Stimulated activated CD4-positive, alpha-beta T cell treated with anti-CD3 and anti-CD28 coated beads, TNF-alpha, amount 100 ng/mL, for 1 hour (primary cell): ENCODE measurements around the gene MVB12A.

Source experiments
- DNase-seq, 3 donors: peaks; one replicate each; pipeline ENCODE4 v3.0.0-alpha.2; 2020; ENCODE audit warnings: low read depth in 3 of 3, low spot score in 1 of 3

Gene MVB12A

DNA sequence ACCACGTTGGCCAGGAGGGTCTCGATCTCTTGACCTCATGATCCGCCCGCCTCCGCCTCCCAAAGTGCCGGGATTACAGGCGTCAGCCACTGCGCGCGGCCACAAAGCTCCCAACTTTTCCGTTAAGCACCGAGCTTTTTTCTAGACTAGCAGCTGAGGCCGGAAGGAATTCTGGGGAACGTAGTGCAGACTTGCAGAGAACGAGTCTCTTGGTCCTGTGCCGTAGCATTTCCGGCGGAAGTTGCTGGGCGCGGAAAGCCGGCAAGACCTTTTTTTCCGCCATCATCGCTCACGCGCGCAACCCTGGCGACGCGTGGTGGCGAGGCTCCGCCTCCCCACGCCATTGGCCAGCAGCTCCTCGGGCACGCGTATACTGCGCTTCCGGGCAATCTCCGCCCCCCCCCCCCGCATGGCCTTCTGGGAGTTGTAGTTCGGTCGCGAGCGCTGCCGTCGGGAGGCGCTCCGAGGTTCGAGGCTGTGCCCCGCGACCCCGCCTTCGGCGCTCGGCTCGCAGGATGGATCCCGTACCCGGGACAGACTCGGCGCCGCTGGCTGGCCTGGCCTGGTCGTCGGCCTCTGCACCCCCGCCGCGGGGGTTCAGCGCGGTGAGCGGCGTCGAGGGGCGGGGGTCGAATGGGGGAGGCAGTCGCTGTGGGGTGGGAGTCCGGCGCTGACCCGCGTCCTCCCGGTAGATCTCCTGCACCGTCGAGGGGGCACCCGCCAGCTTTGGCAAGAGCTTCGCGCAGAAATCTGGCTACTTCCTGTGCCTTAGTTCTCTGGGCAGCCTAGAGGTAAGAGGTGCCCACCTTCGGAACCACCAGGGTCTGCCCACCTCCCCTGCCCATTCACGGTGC is at the start of gene MVB12A:
Gene MVB12A (plus strand): TSS at position 427 of the 854 bp plus-strand sequence. CDS start 89 bp downstream, at position 516.
- peak; percentile 86 to 92 (median 88) for DNase-seq

DNA sequence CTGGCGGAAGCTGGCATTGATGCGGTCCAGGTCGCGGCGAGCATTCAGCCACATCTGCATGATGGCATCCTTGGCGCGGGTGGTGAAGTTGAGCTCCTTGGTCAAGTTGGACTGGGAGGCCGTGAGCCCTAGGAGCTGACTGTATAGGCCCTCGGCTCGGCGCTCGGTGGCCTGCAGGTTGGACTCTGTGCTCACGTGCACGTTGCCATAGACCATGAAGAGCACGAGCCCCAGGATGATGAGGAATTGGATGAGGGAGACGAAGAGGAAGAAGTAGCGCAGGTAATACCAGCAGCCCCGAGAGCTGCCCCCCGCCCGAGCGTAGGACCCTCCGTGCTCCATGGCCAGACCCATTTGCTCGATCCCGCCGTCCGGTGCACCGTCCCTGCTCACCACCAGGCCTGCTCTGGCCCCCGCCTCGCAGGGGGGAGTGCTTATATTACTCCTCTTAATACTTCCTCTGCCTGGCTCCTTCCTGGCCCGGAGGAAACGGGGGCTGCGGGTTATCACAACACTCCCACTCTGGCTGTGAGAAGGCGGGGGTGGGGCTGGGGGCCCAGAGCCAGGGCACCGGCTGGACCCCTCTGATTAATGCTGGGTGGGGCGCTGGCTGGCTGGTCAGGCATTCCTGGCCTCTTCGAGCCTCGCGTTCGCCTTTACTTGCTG is 42.8 kb upstream of the MVB12A start, which contains the start of gene PLVAP:
Gene PLVAP (minus strand): TSS at position 408 of the 666 bp plus-strand sequence. CDS start 54 bp downstream, at position 354.
- DNase-seq: no peak

DNA sequence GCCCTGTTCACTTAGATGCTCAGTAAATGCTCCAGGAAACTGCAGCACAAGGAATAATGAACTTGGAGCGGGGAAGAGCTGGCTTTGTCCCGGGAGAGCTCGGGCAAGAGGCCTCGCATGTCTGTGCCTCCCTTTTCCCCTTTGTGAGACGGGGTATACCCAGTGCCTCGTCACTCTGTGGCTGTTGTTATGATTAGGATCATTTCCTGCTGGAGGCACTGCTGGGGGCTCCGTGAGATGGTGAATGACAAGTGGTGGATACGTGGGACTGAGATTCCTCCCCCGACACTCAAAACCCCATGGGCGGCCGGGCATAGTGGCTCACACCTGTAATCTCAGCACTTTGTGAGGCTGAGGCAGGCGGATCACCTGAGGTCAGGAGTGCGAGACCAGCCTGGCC is 41.6 kb upstream of the MVB12A start:
- DNase-seq: no peak

DNA sequence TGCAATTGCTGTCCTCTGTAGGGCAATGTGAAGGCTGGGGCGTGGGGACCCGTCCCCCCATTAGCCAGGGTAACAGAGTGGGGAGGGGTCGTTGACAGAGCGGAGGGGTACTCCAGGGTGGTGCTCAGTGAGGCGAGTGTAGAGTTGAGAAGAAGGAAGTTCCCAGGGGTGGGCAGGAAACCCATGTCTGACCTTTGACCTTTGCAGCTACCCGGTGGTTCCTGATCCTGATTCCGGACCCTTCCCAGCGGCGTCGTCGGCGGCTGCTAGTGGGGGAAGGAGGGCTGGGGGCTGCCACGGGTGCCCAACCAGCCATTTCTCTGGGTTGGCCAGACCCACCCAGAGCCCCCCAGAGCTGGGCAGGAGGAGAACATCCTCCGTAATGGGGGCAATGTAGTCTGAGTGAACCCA is 40.6 kb upstream of the MVB12A start:
- no peak for DNase-seq

DNA sequence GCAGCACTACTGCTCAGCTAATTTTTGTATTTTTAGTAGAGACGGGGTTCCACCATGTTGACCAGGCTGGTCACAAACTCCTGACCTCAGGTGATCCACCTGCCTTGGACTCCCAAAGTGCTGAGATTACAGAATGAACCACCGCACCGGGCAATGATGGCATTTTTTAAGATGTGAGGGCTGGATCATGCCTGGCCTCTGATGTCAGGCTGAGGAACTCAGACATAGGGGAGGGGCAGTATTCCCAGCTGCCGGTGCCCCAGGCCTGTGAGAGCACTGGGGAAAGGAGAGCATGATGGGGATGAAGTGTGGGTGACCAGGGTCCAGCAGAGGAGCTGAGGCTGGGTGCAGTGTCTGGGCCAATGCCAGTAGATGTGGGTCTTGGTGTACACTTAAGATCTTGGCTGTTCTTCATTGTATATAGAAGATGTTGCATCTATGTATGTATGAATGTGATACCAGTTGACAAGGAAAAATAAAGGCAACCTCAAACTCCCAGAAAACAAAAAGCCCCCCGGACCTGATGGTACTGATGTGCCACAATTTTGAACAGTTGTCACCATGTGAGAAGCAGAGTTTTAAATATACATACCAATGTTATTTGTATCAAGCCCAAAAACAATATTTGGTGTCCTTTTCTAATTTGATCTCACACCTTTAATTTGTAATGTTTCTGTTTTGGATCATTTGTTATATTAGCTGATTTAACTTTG is 39.3 kb upstream of the MVB12A start:
- no peak for DNase-seq

DNA sequence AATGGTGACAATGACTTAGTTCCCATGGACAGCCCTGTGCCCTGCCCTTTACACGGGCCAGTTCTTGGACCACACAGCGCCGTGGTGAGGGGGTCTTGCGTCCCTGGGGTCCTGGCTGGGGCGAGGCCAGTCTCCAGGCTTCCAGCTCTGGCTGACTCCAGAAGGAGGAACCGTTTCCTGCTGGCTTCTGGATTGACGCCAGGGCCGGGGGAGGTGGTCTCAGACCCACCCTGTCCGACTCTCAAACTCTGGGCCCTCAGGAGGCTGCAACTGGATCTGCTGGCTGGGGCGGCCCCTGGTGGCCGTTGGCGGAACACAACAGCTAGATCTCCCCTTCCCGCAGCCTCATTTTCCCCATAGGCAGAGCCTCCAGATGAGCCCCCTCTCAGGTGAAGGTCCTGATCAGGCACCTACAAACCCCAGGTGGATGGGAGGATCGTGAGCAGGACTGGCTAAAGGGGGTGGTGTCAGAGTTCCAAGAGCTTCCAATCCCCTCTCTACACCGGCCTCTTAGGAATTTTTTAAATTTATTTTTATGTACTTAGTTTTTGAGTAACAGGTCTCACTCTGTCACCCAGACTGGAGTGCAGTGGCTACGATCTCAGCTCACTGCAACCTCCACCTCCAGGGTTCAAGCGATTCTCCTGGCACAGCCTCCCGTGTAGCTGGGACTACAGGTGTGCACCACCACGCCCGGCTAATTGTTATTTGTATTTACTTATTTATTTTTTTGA is 33.8 kb upstream of the MVB12A start:
- DNase-seq: peak in 1 of 3 donors; percentile 55

DNA sequence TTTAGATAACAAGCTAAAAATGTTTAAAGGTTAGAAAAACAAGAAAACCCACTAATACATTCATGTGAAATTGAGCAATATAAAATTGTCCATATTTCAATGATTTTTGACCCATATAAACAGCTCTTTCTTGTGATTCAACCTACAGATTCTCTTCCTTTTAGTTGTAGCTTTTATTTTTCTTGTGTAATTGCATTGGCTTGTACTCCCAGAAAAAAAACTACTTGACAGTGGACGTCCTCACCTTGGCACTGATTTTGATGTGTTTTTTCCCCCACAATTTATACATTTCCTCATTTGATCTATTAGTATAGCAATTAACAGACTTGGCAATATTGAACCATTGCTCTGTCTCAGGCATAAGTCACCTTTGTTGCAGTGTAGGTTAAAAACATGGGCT is 30.6 kb upstream of the MVB12A start:
- DNase-seq: no peak

DNA sequence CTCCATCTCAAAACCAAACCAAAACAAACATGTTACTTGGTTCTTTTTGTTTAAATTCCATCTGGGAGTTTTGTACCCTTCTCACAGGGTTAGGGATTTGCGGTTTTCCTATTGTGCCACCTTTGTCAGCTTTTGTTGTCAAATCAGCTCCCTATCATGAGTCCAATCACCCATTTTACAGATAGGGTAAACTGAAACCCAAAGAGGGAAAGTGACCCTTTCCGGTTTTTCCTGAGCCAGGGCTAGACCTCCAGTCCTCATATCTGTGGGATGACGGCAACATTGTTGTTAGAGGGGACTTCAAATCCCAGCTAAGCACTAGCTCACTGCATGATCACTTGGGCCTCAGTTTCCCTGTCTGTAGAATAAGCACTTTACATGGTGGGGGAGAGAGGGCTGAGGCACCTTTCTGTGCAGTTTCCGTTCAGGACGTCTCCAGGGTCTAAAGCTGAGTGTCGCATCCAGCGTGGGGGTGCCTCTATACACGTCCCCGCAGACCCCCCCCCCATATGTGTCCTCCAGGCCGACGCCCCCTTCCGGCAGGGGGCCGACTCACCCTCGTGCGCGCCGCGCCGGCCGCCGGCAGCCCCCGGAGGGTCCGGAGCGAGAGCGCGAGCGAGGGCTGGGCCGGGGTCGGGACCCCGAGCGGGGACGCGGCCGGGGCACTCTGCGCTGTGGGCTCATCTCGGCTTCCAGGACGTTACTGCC is 29.7 kb upstream of the MVB12A start:
- DNase-seq: no peak

DNA sequence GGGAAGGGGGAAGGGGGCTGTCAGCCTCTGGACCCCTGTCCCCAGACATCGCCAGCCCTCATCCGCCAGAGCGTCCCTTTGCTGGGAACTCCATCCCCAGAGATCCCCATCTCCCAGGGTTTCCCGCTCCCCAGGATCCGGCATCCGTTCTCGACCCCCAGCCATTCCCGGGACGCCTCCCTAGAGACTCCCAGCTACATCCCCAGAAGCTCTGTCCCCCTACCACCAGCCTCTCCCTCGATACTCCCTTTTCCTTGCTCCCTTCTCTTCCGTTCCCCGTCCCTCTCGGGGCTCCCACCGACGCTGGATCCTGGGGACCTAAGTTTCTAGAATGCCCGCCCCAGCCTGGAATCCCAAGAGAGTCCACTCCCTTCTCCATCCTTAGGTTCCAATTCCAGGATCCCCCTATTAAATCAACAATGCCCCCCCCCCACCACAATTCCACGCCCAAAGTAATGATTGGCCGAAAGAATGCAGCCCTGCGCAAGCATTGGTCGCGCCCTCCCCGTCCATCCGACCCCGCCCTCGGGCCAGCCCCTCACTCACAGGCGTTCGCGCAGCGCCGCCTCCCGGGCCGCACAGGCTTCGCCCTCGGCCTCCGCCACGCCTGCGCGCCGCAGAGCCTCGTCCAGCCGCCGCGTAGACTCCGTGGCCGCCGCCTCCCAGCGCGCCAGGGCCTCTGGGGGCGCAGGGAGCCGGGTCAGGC is 29.0 kb upstream of the MVB12A start:
- DNase-seq: peak; percentile 65 to 86 (median 74)

DNA sequence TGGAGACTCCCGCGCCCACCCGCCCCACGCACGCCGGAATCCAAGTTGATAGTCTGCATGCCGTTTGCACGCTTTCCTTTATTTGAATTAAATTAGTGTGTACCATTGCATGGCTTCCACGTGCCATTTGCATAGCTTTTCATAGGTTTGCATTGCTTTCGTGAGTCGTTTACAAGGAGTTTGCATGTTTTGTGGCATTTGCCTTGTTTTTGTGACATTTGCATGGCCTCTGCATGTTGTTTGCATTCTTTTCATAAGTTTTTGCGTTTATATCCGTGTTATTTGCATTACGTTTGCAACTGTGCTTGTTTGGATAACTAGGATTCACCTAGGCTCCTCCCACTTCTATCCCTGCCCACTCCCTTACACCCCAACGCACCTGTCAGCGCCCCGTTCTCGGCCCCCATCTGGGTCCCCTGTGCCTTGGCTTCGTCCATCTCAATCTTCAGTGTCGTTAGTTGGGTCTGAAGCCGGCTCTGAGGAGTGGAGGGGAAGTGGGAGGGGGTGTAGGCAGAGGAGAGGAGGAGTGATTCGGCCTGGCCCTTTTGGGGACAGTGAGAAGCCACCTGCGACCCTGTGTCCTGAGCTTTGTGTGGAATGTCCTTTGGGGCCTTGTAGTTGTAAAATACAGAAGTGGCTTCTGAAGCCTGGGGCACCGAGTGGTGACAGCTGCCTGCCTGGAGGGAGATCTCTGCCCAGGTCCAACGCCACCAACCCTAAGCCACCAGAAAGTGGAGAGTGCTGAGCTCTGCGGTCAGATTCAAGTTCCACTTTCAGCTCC is 28.3 kb upstream of the MVB12A start:
- no peak for DNase-seq

DNA sequence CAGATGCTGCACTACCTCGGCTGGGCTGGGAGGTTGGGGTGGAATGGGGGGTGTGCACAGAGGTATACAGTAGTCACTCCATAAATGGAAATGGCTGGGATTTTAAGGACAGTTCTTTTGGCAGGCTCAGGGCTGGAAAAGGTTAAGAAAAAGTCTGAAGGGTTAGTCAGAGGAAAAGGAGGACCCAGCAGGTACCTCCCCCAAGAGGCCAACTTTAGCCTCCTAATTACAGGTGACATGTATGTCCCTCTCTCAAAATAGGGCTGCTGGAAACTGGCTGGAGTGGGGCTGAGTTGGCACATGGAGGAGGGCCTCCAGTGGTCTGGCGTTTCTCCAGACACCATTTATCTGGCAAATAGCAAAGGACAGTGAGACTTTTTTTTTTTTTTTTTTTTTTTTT is 26.8 kb upstream of the MVB12A start:
- no peak for DNase-seq

DNA sequence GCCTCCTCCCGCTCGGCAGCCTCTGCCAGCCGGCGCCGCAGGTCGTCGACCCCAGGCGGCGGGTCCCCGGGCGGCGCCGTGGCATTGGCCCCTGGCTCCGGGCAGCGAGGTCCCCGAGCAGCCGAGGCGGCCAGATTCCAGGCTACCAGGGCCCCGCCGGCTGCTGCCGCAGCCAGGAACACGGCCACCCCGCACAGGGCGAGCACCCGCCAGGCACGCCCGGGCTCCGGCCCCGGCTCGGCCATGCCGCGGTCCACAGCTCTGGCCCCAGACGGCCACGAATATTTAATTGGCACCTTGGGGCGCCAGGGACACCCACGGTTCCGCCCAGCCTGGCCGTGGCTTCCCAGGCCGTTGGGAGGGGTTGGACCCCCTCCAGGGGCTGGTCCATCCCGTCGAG is 25.9 kb upstream of the MVB12A start, which contains the start of gene CCDC194:
Gene CCDC194 (minus strand): TSS at position 283 of the 400 bp plus-strand sequence. CDS start 38 bp downstream, at position 245.
- no peak for DNase-seq

DNA sequence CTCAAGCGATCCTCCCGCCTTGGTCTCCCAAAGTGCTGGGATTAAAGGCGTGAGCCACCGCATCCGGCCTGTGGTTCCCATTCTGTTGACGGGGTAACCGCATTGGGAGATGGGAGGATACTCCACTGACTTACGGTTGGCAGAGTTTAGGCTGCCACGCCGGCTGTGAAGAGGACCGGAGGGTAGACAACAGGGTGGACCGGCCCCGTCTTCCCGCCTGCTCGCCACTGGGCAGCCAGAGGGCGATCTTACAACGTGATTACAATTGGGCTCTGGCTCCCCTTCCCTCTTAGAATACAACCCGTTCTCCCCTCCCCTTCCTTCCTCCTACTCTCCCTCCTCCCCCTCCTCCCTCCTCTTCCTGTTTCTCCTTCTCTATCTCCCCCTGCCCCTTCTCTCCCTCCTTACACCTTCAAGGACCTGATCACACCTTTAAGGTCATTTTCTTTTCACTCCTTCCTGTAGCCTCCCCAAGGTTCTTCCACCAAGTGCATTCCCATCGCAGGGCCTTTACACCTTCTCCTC is 24.9 kb upstream of the MVB12A start:
- peak in 1 of 3 donors; percentile 68 for DNase-seq

DNA sequence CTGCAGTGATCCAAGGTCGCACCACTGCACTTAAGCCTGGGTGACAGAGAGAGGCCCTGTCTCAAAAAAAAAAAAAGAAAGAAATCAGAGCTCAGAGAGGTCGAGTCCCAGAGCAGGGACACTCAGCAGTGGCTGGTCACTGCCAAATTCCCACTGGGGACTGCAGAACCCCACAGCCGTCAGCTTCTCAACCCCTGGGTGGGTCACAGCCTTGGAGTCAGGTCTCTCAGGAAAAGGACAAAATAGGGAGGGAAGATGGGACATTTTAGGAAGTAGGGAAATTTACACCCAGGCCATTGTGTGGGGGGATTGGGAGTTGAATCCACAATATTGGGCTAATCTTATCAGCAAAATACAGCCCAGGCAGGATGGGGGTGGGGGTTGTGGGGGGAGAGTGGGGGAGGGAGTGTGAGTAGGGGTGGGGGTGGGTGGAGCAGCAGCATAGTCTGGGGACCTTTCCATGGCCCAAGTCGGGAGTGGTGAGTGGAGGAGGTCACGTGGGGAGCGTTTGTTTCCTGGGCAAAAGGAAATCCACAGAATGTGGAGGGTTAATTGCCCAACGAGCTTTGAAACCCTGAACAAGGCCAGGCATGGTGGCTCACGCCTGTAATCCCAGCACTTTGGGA is 20.8 kb upstream of the MVB12A start:
- DNase-seq: no peak

DNA sequence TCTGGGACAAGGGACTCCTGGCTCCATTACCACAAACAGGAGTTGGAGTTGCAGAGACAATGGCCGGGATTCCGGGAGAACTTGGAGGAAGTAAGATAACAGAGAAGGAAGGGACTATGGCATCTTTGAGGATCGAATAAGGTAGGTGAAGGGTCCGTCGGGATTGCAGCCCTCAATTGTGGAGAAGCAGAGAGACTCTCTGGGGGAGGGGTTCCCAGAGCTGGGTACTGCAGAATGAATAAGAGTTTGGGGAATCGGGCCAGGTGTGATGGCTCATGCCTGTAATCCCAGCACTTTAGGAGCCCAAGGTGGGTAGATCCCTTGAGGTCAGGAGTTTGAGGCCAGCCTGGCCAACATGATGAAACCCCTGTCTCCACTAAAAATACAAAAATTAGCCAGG is 18.2 kb upstream of the MVB12A start:
- DNase-seq: no peak

DNA sequence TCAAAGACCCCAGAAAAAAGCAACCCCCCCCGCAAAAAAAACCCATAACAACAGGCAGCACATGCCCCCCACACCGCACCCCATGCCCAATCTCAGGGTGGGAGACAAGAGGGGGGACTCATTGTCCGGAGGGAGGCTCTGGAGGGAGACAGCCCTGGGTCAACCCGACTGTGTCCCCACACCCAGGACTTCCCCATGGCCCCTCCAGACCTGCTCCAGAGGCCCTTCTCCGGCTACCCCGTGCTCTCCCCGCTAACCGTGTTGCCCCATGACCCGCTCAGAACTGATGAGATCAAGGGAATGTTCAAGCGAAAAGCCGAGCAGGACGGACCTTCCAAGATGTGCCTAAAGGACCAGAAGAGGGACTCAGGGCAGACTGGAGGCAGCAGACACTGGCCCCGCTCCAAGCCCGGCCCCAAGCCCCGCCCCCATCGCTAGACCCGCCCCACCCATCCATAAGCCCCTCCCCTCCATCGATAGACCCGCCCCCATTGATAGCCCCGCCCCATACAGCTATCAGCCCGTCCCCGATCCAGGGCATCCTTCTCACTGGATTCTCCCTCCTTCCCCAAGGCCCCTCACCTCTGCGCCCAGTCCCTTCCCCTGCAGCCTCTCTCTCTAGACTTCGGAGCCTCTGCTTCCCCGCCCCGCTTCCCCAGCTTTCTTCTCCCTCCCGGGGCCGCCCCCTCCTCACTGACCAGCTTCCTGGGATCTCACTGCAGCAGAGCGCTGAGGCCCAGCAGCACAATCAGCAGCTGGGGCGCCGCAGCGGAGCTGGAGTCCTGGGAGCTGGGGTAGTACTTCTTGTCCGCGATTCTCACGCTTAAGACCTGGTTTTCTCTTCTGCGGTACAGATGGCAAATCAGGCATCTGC is 16.6 kb upstream of the MVB12A start:
- peak in 1 of 3 donors; percentile 46 for DNase-seq

DNA sequence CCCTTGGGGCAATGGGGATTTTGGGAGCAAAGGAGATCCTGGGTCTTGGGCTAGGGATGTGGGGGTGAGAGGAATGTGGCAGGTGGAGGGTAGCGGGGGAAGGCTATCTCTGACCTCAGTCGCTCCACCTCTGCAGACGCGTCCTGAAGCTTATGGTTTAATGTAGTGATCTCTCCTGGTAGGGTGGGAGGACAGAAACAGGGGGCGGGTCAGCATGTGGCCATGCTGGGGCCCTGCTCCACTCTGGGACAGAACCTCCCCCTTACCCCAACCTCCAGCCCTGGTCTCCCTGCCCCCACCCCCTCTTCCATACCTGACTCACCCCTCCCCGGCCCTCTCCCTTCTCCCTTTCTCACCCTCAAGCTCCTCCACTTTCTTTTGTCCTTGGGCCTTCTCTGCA is 15.8 kb upstream of the MVB12A start:
- no peak for DNase-seq
